ENCODE results near the gene LELP1. TPM values are rescaled to one million over a fixed set of nuclear protein-coding genes. Genes with fewer than 3 reads are reported as not detected.
A peak's percentile ranks its signal among the peaks of the same experiment; 100 is the strongest.
"Not testable (repeated sequence)": the region's sequence is repeated elsewhere in the genome, so short reads cannot be mapped to it uniquely, and the experiment has no call there.

LELP1 gene
- total RNA-seq, 1 experiment from 2014 or later: not detected

GRCh38 chr1:153223040-153223891, 20.0 kb downstream of the LELP1 start:
- H3K4me3 Mint-ChIP-seq (ENCODE audit: unreplicated experiment); H3K36me3 Mint-ChIP-seq (ENCODE audit: insufficient read depth, unreplicated experiment); H3K27me3 ChIP-seq (replicated peaks; ENCODE audit: control insufficient read depth, insufficient read depth, low read length); BruUV-seq (replicated peaks); H3K4me1 ChIP-seq; POLR2A ChIA-PET; CTCF ChIA-PET; H3K4me3 ChIP-seq (ENCODE audit: low read depth, low read length); H3K36me3 ChIP-seq (ENCODE audit: control insufficient read depth, insufficient read depth, low read length); H3K27ac Mint-ChIP-seq (ENCODE audit: unreplicated experiment); H3K9me3 Mint-ChIP-seq (ENCODE audit: unreplicated experiment); H3K9me3 ChIP-seq; H3K4me1 Mint-ChIP-seq (ENCODE audit: low read depth, unreplicated experiment): not testable (repeated sequence)
- TF ChIP-seq CTCF (IDR thresholded peaks at IDR 0.05; ENCODE audit: insufficient read depth in 1 of 2, low read depth in 1 of 2, low read length in 1 of 2, severe bottlenecking in 1 of 2, unreplicated experiment in 1 of 2): peak; percentile 61 to 65
- intact Hi-C loops (cut with micrococcal nuclease; ENCODE audit: unreplicated experiment): loop anchor here (1.0 kb wide), 3 partner anchors 31 to 353 kb away; no protein-coding TSS in a partner anchor
- peak; percentile 72 to 74 for DNase-seq
- H3K27me3 Mint-ChIP-seq (ENCODE audit: insufficient read depth, unreplicated experiment): peaks cover 22% of the 10 kb centered on the region

GRCh38 chr1:153227810-153228209, 24.6 kb downstream of the LELP1 start:
- BruUV-seq (replicated peaks): no TSS peak

GRCh38 chr1:153228491-153228890, 25.3 kb downstream of the LELP1 start:
- intact Hi-C loops (cut with micrococcal nuclease; ENCODE audit: unreplicated experiment): no loop called here
- Mint-ChIP-seq H3K4me1 (ENCODE audit: low read depth, unreplicated experiment) (no peaks in the 10 kb centered on the region), H3K4me3 (ENCODE audit: unreplicated experiment) (no peak overlapping the region), H3K36me3 (ENCODE audit: insufficient read depth, unreplicated experiment) (no peaks in the 10 kb centered on the region), H3K27me3 (ENCODE audit: insufficient read depth, unreplicated experiment) (peaks cover 8% of the 10 kb centered on the region), H3K9me3 (ENCODE audit: unreplicated experiment) (no peaks in the 10 kb centered on the region), H3K27ac (ENCODE audit: unreplicated experiment) (no peak overlapping the region)
- BruUV-seq (replicated peaks): no TSS peak
- no peak for DNase-seq
- Histone ChIP-seq H3K4me3 (ENCODE audit: low read depth, low read length) (no peak overlapping the region), H3K4me1 (no peaks in the 10 kb centered on the region), H3K27me3 (replicated peaks; ENCODE audit: control insufficient read depth, insufficient read depth, low read length) (no peaks in the 10 kb centered on the region), H3K9me3 (no peaks in the 10 kb centered on the region), H3K36me3 (ENCODE audit: control insufficient read depth, insufficient read depth, low read length) (no peaks in the 10 kb centered on the region)
- no peak for TF ChIP-seq CTCF (IDR thresholded peaks at IDR 0.05; ENCODE audit: insufficient read depth in 1 of 2, low read depth in 1 of 2, low read length in 1 of 2, severe bottlenecking in 1 of 2, unreplicated experiment in 1 of 2)
- ChIA-PET POLR2A (no interaction called here), CTCF (interaction anchor here (0.5 kb wide), 1 partner anchor 308 kb away, joined by 3 read pairs; no protein-coding TSS in a partner anchor)

More at GRCh38 chr1:153227810-153228209, 24.6 kb downstream of the LELP1 start:
- no peaks in the 10 kb centered on the region for H3K9me3 Mint-ChIP-seq (ENCODE audit: unreplicated experiment)
- POLR2A ChIA-PET: no interaction called here
- DNase-seq: no peak
- no peaks in the 10 kb centered on the region for H3K4me1 Mint-ChIP-seq (ENCODE audit: low read depth, unreplicated experiment)
- no peak for TF ChIP-seq CTCF (IDR thresholded peaks at IDR 0.05; ENCODE audit: insufficient read depth in 1 of 2, low read depth in 1 of 2, low read length in 1 of 2, severe bottlenecking in 1 of 2, unreplicated experiment in 1 of 2)
- H3K27me3 Mint-ChIP-seq (ENCODE audit: insufficient read depth, unreplicated experiment): peaks cover 14% of the 10 kb centered on the region
- CTCF ChIA-PET: no interaction called here
- H3K27me3 ChIP-seq (replicated peaks; ENCODE audit: control insufficient read depth, insufficient read depth, low read length): no peaks in the 10 kb centered on the region
- no peaks in the 10 kb centered on the region for H3K36me3 ChIP-seq (ENCODE audit: control insufficient read depth, insufficient read depth, low read length)
- no peak overlapping the region for H3K27ac Mint-ChIP-seq (ENCODE audit: unreplicated experiment)
- H3K4me1 ChIP-seq: no peaks in the 10 kb centered on the region
- intact Hi-C loops (cut with micrococcal nuclease; ENCODE audit: unreplicated experiment): no loop called here
- H3K4me3 Mint-ChIP-seq (ENCODE audit: unreplicated experiment): no peak overlapping the region
- H3K36me3 Mint-ChIP-seq (ENCODE audit: insufficient read depth, unreplicated experiment): no peaks in the 10 kb centered on the region
- no peak overlapping the region for H3K4me3 ChIP-seq (ENCODE audit: low read depth, low read length)
- H3K9me3 ChIP-seq: no peaks in the 10 kb centered on the region

Measured in Caco-2 (cell line).